Caki2 (cell line): ENCODE measurements around the gene STX18. TPM values are rescaled to one million over a fixed set of nuclear protein-coding genes. Genes with fewer than 3 reads are reported as not detected.
A peak's percentile ranks its signal among the peaks of the same experiment; 100 is the strongest.
"Not testable (repeated sequence)": the region's sequence is repeated elsewhere in the genome, so short reads cannot be mapped to it uniquely, and the experiment has no call there.

ENCODE experiments used
- DNase-seq: peaks from one replicate; pipeline ENCODE4 v3.0.0-alpha.2; 2015; ENCODE audit warnings: low read depth
- in situ Hi-C: cut with HindIII; loops from 2 replicates; pipeline ENCODE4 v1.10.0; 2016; ENCODE audit warnings: low sequenced_read_pairs, low pct_unique_long_range_greater_than_20kb, mixed read lengths
- total RNA-seq: library from RNA; depleted of rRNA; stranded (reverse); fragments of >200 nt; shearing (Covaris generic); gene quantifications from 2 replicates; pipeline ENCODE4 v1.2.3, GENCODE V29; 2014; ENCODE audit warnings: low replicate concordance

Gene STX18
- total RNA-seq, 1 experiment from 2014 or later = 25.2 TPM

GRCh38 chr4:4521731-4522130 lies 20.1 kb downstream of the STX18 start:
- in situ Hi-C loops = no loop called here
- DNase-seq = no peak

GRCh38 chr4:4521136-4521535 lies 20.7 kb downstream of the STX18 start:
- no peak for DNase-seq
- in situ Hi-C loops = no loop called here

- peak; percentile 2 for DNase-seq
- in situ Hi-C loops = no loop called here
Observed at GRCh38 chr4:4519297-4519894, 22.5 kb downstream of the STX18 start.

GRCh38 chr4:4518747-4519146 lies 23.1 kb downstream of the STX18 start:
- no peak for DNase-seq
- in situ Hi-C loops = no loop called here

GRCh38 chr4:4514786-4515185 lies 27.1 kb downstream of the STX18 start:
- in situ Hi-C loops = no loop called here
- DNase-seq = no peak

GRCh38 chr4:4512282-4512681 lies 29.6 kb downstream of the STX18 start:
- DNase-seq = no peak
- in situ Hi-C loops = no loop called here

- in situ Hi-C loops, DNase-seq: not testable (repeated sequence)
Observed at GRCh38 chr4:4510641-4511040, 31.2 kb downstream of the STX18 start.

GRCh38 chr4:4509521-4509920 lies 32.3 kb downstream of the STX18 start:
- DNase-seq = no peak
- in situ Hi-C loops = no loop called here

GRCh38 chr4:4507923-4508322 lies 33.9 kb downstream of the STX18 start:
- DNase-seq = no peak
- in situ Hi-C loops = no loop called here

GRCh38 chr4:4507403-4507802 lies 34.4 kb downstream of the STX18 start:
- DNase-seq = no peak
- in situ Hi-C loops = no loop called here

- in situ Hi-C loops = no loop called here
- DNase-seq = no peak
Observed at GRCh38 chr4:4506961-4507360, 34.9 kb downstream of the STX18 start.

- DNase-seq, in situ Hi-C loops: not testable (repeated sequence)
Observed at GRCh38 chr4:4505211-4505610, 36.6 kb downstream of the STX18 start.

GRCh38 chr4:4504783-4505182 lies 37.1 kb downstream of the STX18 start:
- in situ Hi-C loops = no loop called here
- no peak for DNase-seq

- in situ Hi-C loops = no loop called here
- no peak for DNase-seq
Observed at GRCh38 chr4:4502694-4503311, 39.0 kb downstream of the STX18 start.

GRCh38 chr4:4501679-4502078 lies 40.2 kb downstream of the STX18 start:
- in situ Hi-C loops = no loop called here
- DNase-seq = no peak

GRCh38 chr4:4499438-4500123 lies 42.3 kb downstream of the STX18 start:
- no peak for DNase-seq
- in situ Hi-C loops = no loop called here

GRCh38 chr4:4496592-4497372 lies 45.1 kb downstream of the STX18 start:
- no peak for DNase-seq
- in situ Hi-C loops = no loop called here

- no peak for DNase-seq
- in situ Hi-C loops = no loop called here
Observed at GRCh38 chr4:4494882-4495281, 47.0 kb downstream of the STX18 start.
